HG03066 (cell line): ENCODE measurements around the gene RNF187.

Experiments
- ATAC-seq: cut with Tn5 transposase; IDR thresholded peaks from one replicate; pipeline ENCODE4 v1.9.1; 2021; ENCODE audit warnings: low read depth; ENCODE audit not compliant: unreplicated experiment

Gene RNF187

GRCh38 chr1:228487336-228488124 lies at the start of gene RNF187:
Gene RNF187 (plus strand): TSS chr1:228487382.
- ATAC-seq: peak; percentile 63

GRCh38 chr1:228437424-228437962 lies 49.7 kb upstream of the RNF187 start:
- ATAC-seq: no peak

- no peak for ATAC-seq
Measured at GRCh38 chr1:228438266-228438665, 48.9 kb upstream of the RNF187 start.

GRCh38 chr1:228440761-228441500 lies 46.3 kb upstream of the RNF187 start:
- ATAC-seq: no peak

GRCh38 chr1:228443395-228443794 lies 43.8 kb upstream of the RNF187 start:
- no peak for ATAC-seq

- ATAC-seq: no peak
Measured at GRCh38 chr1:228445490-228445842, 41.7 kb upstream of the RNF187 start.

GRCh38 chr1:228445843-228446650 lies 41.1 kb upstream of the RNF187 start:
- ATAC-seq: no peak

- no peak for ATAC-seq
Measured at GRCh38 chr1:228446852-228447251, 40.3 kb upstream of the RNF187 start.

- no peak for ATAC-seq
Measured at GRCh38 chr1:228448372-228448771, 38.8 kb upstream of the RNF187 start.

- ATAC-seq: no peak
Measured at GRCh38 chr1:228450200-228450599, 37.0 kb upstream of the RNF187 start.

- no peak for ATAC-seq
Measured at GRCh38 chr1:228452194-228453021, 34.8 kb upstream of the RNF187 start.

- ATAC-seq: no peak
Measured at GRCh38 chr1:228453022-228453560, 34.1 kb upstream of the RNF187 start.

GRCh38 chr1:228453614-228454013 lies 33.6 kb upstream of the RNF187 start:
- ATAC-seq: no peak

GRCh38 chr1:228454238-228454637 lies 32.9 kb upstream of the RNF187 start:
- no peak for ATAC-seq

- no peak for ATAC-seq
Measured at GRCh38 chr1:228455715-228456114, 31.5 kb upstream of the RNF187 start.

- ATAC-seq: no peak
Measured at GRCh38 chr1:228456252-228457016, 30.7 kb upstream of the RNF187 start.

GRCh38 chr1:228457017-228457395 lies 30.2 kb upstream of the RNF187 start:
- no peak for ATAC-seq

GRCh38 chr1:228457396-228458176 lies 29.6 kb upstream of the RNF187 start:
- peak; percentile 82 for ATAC-seq
